Stimulated activated CD4-positive, alpha-beta T cell treated with anti-CD3 and anti-CD28 coated beads, Interleukin-2, amount 100 ng/mL, for 48 hours (primary cell): ENCODE measurements around the gene KCNIP3.

Experiments
- DNase-seq, 2 donors: peaks; one replicate each; pipeline ENCODE4 v3.0.0-alpha.2; 2020

KCNIP3 gene

DNA sequence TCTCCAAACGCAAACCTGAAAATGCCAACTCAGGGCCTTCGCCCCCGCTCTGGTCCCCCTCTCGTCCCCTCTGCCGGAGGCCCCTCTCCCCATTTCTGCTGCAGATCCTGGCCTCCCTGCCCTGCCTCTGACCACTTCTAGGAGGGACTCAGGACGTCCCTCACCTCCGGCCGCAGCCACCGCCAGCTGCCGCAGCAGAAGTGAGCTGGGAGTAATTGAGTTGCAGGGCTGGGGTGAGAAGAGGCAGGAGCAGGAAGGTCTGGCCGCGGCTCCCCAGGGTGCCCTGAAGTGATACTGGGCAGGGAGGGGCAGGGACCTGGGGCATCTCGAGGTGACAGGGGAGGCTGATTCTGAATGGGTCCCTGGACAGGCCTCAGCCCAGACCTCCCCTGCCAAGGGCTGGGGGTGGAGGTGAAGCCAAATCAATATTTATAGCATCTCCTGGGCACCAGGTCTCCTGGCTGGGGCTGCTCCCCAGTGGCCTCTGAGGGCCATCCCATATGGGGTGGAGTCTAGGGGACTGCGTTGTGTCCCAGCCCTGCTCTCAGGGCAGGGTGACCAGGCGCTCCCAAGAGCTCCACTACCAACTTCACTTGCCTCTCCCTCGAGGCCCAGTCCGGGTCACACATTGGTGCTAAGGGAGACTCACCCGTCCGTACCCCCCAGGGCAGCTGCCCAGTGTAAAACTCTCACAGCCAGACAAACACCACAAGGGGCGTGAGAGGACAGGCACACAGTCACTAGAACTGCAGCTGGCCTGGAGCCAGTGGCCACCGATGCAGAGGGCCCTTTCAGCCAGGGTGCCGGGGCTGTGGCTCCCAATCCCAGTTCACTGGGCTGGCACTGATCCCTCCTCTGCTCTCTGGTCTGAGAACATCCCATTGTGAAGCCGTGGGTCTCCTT lies 33.0 kb downstream of the KCNIP3 start:
- no peak for DNase-seq

- no peak for DNase-seq
Measured at GRCh38 chr2:95330794-95331338, 33.7 kb downstream of the KCNIP3 start.

GRCh38 chr2:95331606-95332005 lies 34.5 kb downstream of the KCNIP3 start:
- DNase-seq = no peak

- DNase-seq = no peak
Measured at GRCh38 chr2:95332036-95332435, 34.9 kb downstream of the KCNIP3 start.

DNA sequence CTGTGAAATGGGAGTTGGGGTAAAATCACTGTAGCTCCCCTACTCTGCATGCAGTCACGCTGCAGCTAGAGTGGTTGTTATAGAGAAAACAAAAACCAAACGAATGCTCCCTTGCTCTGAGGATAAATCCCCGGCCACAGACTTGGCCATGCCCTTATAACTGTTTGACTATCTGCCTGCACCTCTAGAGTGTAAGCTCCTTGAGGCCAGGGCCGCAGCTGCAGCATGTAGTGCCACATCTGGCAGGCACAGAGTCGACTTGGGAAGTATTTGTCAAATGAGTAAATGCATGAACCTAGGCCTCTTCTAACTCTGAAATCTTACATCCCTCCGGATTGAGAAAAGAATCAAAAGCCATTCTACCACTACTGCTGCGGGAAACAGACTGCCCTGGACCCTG lies 35.9 kb downstream of the KCNIP3 start:
- no peak for DNase-seq

DNA sequence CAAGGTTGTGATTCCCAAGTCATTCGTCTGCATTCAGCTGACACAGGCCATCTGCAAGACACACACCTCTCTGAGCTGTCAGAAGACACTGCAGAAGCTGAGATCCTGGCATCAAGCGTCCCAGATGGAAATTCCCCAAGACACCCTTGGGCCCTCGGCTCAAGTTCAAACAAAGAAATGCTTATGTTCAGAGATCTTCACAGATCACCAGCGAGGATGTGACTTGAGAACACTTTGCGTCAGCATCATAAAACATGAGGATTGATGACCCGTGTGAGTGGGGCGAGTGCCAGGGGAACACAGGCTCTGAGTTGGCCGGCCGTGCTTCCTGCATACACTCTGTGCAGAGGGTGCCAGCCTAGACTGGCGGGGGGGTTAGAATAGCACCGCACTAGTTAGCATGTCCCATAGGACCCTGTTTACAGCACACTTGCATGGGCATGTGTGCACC lies 36.8 kb downstream of the KCNIP3 start:
- DNase-seq = no peak

- no peak for DNase-seq
Measured at GRCh38 chr2:95334916-95335641, 37.9 kb downstream of the KCNIP3 start.

- no peak for DNase-seq
Measured at GRCh38 chr2:95336406-95336805, 39.3 kb downstream of the KCNIP3 start.

DNA sequence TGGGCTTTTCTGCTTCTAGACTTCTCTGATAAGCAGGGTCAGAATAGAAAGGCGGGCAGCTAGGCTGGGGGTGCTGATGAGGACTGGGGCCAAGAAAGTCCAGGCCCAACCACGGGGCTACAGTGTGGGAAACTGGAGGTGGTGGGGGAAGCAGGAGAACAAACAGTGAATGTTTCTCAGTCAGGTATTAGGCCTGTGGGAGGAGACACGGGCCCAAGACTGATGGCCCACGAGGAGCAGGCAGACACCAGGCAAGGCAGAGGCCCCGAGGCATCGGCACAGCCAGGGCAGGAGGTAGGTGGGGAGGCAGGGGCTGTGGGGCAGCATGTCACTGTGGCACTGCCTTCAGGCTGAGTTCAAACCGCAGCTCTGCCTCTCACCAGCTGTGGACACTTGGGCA lies 40.7 kb downstream of the KCNIP3 start:
- no peak for DNase-seq

GRCh38 chr2:95342556-95343320 lies 45.6 kb downstream of the KCNIP3 start:
- DNase-seq = no peak

- no peak for DNase-seq
Measured at GRCh38 chr2:95343429-95344214, 46.5 kb downstream of the KCNIP3 start.

DNA sequence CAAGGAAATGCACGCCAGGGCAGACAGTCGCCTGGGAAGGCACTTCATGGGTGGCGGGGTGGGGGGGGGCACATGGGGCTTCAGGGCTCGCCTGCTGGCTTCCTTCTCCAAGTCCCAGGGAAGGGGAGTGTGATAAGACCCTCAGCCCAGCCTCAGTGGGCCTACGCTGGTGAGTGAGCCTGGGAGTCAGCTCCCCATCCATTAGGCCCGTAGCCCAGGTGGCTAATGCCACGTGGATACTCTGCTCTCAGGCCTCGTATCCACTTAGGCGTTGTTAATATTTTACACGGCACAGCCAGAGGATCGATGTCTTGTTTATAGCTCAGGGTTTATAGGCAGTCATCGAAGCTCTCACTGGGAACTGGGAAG lies 47.1 kb downstream of the KCNIP3 start:
- DNase-seq = no peak

GRCh38 chr2:95344656-95345055 lies 47.5 kb downstream of the KCNIP3 start:
- no peak for DNase-seq

DNA sequence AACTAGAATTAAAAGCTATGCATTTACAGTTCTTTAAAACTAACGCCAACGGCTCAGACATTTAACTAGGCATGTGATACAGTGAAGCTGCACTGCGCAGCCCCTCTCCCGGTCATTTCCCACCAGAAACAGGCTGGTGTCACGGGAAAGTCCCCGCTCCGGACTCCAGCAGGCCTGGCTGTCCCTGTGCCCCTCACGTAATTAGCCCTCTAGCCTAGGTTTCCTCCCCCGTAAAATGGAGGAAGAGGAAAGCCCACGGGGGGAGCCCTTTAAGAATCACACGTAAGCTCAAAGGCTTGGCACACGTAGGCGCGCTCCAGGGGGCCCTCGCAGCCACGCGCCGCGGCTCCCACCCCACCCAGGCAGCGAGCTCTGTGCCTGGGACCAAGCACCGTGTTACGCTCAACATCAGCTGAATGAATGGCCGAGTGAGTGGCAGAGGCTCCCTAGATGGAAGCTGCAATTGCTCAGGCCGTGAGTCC lies 48.0 kb downstream of the KCNIP3 start:
- DNase-seq = no peak

- DNase-seq = peak; percentile 74
Measured at GRCh38 chr2:95345563-95346230, 48.5 kb downstream of the KCNIP3 start.

GRCh38 chr2:95346231-95346737 lies 49.1 kb downstream of the KCNIP3 start:
- peak in 1 of 2 donors; percentile 4 for DNase-seq

DNA sequence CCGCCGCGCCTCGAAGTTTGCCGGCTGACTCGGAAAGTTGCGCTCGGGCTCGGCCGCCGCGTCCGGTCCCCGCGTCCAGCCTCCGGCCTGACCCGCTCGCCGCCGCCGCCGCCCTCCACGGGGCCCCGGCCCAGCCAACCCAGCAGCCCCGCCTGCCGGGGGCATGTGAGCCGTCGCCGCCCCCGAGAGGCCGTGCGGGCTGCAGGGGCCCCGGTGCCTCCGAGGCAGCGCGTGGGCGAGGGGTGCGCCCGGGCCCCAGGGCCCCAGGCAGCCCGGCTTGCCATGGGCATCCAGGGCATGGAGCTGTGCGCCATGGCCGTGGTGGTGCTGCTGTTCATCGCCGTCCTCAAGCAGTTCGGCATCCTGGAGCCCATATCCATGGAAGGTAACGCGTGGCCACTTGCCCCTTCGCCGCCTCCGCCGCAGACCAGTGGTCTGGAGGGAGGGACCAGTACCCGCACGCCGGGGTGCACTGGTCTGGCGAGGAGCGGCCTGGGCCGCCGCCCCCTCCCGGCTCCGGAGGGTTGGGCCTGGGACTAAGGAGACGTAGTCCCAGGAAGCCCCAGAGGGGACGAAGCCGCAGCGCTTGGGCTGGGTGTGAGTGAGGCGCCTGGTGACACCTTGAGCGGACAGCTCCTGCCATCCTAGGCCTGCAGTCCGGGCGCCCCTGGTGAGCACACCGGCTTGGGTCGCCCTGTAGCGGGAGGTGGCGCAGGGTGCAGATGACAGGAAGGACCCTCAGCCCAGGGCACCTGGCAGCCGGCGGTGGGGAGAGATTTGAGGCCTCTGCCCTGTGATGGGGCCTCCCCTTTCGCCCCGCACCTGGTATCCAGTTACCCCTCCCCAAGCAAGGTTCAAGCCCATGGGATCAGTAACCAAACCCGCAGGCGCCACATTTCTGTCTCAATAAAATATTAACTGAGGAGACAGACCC lies 49.9 kb downstream of the KCNIP3 start:
- DNase-seq = no peak

- DNase-seq = no peak
Measured at GRCh38 chr2:95347681-95348608, 50.8 kb downstream of the KCNIP3 start.
